Measurements from ENCODE around the gene SDHAF4.
"Not testable (repeated sequence)": the region's sequence is repeated elsewhere in the genome, so short reads cannot be mapped to it uniquely, and the experiment has no call there.

GRCh38 chr6:70562401-70562800 lies 4.3 kb upstream of the SDHAF4 start:
- TF ChIP-seq, protein P1, sequence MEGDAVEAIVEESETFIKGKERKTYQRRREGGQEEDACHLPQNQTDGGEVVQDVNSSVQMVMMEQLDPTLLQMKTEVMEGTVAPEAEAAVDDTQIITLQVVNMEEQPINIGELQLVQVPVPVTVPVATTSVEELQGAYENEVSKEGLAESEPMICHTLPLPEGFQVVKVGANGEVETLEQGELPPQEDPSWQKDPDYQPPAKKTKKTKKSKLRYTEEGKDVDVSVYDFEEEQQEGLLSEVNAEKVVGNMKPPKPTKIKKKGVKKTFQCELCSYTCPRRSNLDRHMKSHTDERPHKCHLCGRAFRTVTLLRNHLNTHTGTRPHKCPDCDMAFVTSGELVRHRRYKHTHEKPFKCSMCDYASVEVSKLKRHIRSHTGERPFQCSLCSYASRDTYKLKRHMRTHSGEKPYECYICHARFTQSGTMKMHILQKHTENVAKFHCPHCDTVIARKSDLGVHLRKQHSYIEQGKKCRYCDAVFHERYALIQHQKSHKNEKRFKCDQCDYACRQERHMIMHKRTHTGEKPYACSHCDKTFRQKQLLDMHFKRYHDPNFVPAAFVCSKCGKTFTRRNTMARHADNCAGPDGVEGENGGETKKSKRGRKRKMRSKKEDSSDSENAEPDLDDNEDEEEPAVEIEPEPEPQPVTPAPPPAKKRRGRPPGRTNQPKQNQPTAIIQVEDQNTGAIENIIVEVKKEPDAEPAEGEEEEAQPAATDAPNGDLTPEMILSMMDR (IDR thresholded peaks at IDR 0.05; ENCODE audit: low read depth, low read length), result not testable (repeated sequence)
- TF ChIP-seq EZH2phosphoT487 (IDR thresholded peaks at IDR 0.05; ENCODE audit: low read depth), result not testable (repeated sequence)

All from OCI-LY3 (cell line).